HepG2 (cell line): ENCODE measurements around the gene FSCN2. TPM values are rescaled to one million over a fixed set of nuclear protein-coding genes. Genes with fewer than 3 reads are reported as not detected.
A peak's percentile ranks its signal among the peaks of the same experiment; 100 is the strongest.

Source experiments
- KDM2A ChIP-seq: sonication (generic); formaldehyde crosslinking; IDR thresholded peaks from 2 replicates; pipeline ENCODE4 v1.4.0; 2020; ENCODE audit warnings: low read depth, missing genetic modification reagents, borderline replicate concordance
- MTF2 ChIP-seq: sonication (generic); formaldehyde crosslinking; IDR thresholded peaks from 2 replicates; pipeline ENCODE4 v1.5.0; 2020; ENCODE audit warnings: missing genetic modification reagents, borderline replicate concordance
- RFXAP ChIP-seq: sonication (generic); formaldehyde crosslinking; IDR thresholded peaks from 2 replicates; pipeline ENCODE4 v1.4.0; 2020; ENCODE audit warnings: missing genetic modification reagents, borderline replicate concordance
- SKIL ChIP-seq: sonication (generic); formaldehyde crosslinking; IDR thresholded peaks from 2 replicates; pipeline ENCODE4 v1.8.0; 2022; ENCODE audit warnings: missing genetic modification reagents, mild to moderate bottlenecking, moderate library complexity, borderline replicate concordance
- ZBTB37 ChIP-seq: sonication (generic); formaldehyde crosslinking; IDR thresholded peaks from 2 replicates; pipeline ENCODE4 v1.4.0; 2020; ENCODE audit warnings: mild to moderate bottlenecking, missing genetic modification reagents
- ZGPAT ChIP-seq: IDR thresholded peaks from 2 replicates; pipeline ENCODE4 v1.6.1; 2016; ENCODE audit warnings: mild to moderate bottlenecking
- ZNF12 ChIP-seq: sonication (generic); formaldehyde crosslinking; IDR thresholded peaks from 2 replicates; pipeline ENCODE4 v1.5.0; 2020; ENCODE audit warnings: missing genetic modification reagents
- ZNF121 ChIP-seq: sonication (generic); formaldehyde crosslinking; IDR thresholded peaks from 2 replicates; pipeline ENCODE4 v1.5.0; 2020; ENCODE audit warnings: mild to moderate bottlenecking, missing genetic modification reagents
- ZNF280B ChIP-seq: sonication (generic); formaldehyde crosslinking; IDR thresholded peaks from 2 replicates; pipeline ENCODE4 v1.5.0; 2020; ENCODE audit warnings: missing genetic modification reagents, mild to moderate bottlenecking, borderline replicate concordance
- ZNF317 ChIP-seq: sonication (generic); formaldehyde crosslinking; IDR thresholded peaks from 2 replicates; pipeline ENCODE4 v1.5.0; 2020; ENCODE audit warnings: mild to moderate bottlenecking, missing genetic modification reagents
- ZNF354B ChIP-seq: sonication (generic); formaldehyde crosslinking; IDR thresholded peaks from 2 replicates; pipeline ENCODE4 v1.8.0; 2022; ENCODE audit warnings: mild to moderate bottlenecking, missing genetic modification reagents
- ZNF556 ChIP-seq: sonication (generic); formaldehyde crosslinking; IDR thresholded peaks from 2 replicates; pipeline ENCODE4 v1.4.0; 2020; ENCODE audit warnings: mild to moderate bottlenecking, missing genetic modification reagents, borderline replicate concordance
- ZNF773 ChIP-seq: sonication (generic); formaldehyde crosslinking; IDR thresholded peaks from 2 replicates; pipeline ENCODE4 v1.4.0; 2020; ENCODE audit warnings: missing genetic modification reagents, borderline replicate concordance
- ZNF776 ChIP-seq: sonication (generic); formaldehyde crosslinking; IDR thresholded peaks from 2 replicates; pipeline ENCODE4 v1.4.0; 2020; ENCODE audit warnings: mild to moderate bottlenecking, missing genetic modification reagents
- polyA plus RNA-seq, 8 experiments: library from polyadenylated mRNA; depleted of rRNA in 3 of 8; stranded (reverse) in 7 of 8; unstranded in 1 of 8; fragments of >200 nt; fragmentation: Illumina TruSeq in 4 of 8; extraction: Trizol in 4 of 8; gene quantifications; 2 replicates each; pipeline versions ENCODE4 v1.2.1 to v1.2.3, GENCODE V29; 2011 to 2016; ENCODE audit warnings: low read depth in 4 of 8, missing spikeins in 1 of 8, mixed read lengths in 1 of 8; ENCODE audit not compliant: insufficient read depth in 1 of 8
- total RNA-seq, 5 experiments: library from RNA; depleted of rRNA; stranded (reverse); fragments of >200 nt; fragmentation: Illumina TruSeq; extraction: Trizol; gene quantifications; 2 replicates each; pipeline ENCODE4 v1.2.3, GENCODE V29; 2016; ENCODE audit warnings: low read depth in 1 of 5
- TF ChIP-seq, protein P1 (sequence below): sonication (generic); formaldehyde crosslinking; conservative IDR thresholded peaks from 2 replicates; pipeline ENCODE4 v1.5.0; 2020; ENCODE audit warnings: missing genetic modification reagents
- TF ChIP-seq, protein P2 (sequence below): sonication (generic); formaldehyde crosslinking; IDR thresholded peaks from 2 replicates; pipeline ENCODE4 v1.4.0; 2020; ENCODE audit warnings: low read depth, missing genetic modification reagents

The FSCN2 gene
- total and polyA plus RNA-seq, 2 of the 13 experiments (the other 11 are each of a cell fraction or from before 2014, with no cell fraction given): 0.09 TPM; not detected in 1

- TF ChIP-seq ZGPAT (CRISPR knock-in tag) (no peak), ZNF121 (CRISPR knock-in tag) (no peak), ZNF280B (CRISPR knock-in tag) (no peak), ZNF776 (CRISPR knock-in tag) (peak; percentile 47; the same call in 1 of the 2 replicates), RFXAP (CRISPR knock-in tag) (no peak), SKIL (no peak), ZNF773 (CRISPR knock-in tag) (no peak), ZNF317 (CRISPR knock-in tag) (0 out of 2 replicates have a peak, but pooled peaks have one; percentile 24), ZBTB37 (CRISPR knock-in tag) (no peak), ZNF12 (CRISPR knock-in tag) (no peak), ZNF354B (0 out of 2 replicates have a peak, but pooled peaks have one; percentile 34), MTF2 (CRISPR knock-in tag) (no peak), KDM2A (0 out of 2 replicates have a peak, but pooled peaks have one; percentile 15), ZNF556 (CRISPR knock-in tag) (no peak)
- TF ChIP-seq, protein P1, sequence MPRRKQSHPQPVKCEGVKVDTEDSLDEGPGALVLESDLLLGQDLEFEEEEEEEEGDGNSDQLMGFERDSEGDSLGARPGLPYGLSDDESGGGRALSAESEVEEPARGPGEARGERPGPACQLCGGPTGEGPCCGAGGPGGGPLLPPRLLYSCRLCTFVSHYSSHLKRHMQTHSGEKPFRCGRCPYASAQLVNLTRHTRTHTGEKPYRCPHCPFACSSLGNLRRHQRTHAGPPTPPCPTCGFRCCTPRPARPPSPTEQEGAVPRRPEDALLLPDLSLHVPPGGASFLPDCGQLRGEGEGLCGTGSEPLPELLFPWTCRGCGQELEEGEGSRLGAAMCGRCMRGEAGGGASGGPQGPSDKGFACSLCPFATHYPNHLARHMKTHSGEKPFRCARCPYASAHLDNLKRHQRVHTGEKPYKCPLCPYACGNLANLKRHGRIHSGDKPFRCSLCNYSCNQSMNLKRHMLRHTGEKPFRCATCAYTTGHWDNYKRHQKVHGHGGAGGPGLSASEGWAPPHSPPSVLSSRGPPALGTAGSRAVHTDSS (CRISPR knock-in tag): no peak
- TF ChIP-seq, protein P2, sequence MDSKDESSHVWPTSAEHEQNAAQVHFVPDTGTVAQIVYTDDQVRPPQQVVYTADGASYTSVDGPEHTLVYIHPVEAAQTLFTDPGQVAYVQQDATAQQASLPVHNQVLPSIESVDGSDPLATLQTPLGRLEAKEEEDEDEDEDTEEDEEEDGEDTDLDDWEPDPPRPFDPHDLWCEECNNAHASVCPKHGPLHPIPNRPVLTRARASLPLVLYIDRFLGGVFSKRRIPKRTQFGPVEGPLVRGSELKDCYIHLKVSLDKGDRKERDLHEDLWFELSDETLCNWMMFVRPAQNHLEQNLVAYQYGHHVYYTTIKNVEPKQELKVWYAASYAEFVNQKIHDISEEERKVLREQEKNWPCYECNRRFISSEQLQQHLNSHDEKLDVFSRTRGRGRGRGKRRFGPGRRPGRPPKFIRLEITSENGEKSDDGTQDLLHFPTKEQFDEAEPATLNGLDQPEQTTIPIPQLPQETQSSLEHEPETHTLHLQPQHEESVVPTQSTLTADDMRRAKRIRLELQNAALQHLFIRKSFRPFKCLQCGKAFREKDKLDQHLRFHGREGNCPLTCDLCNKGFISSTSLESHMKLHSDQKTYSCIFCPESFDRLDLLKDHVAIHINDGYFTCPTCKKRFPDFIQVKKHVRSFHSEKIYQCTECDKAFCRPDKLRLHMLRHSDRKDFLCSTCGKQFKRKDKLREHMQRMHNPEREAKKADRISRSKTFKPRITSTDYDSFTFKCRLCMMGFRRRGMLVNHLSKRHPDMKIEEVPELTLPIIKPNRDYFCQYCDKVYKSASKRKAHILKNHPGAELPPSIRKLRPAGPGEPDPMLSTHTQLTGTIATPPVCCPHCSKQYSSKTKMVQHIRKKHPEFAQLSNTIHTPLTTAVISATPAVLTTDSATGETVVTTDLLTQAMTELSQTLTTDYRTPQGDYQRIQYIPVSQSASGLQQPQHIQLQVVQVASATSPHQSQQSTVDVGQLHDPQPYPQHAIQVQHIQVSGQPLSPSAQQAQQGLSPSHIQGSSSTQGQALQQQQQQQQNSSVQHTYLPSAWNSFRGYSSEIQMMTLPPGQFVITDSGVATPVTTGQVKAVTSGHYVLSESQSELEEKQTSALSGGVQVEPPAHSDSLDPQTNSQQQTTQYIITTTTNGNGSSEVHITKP (CRISPR knock-in tag): no peak
Measured at GRCh38 chr17:81553616-81554181, 25.5 kb downstream of the FSCN2 start (continued).
